HG02588 (cell line): ENCODE results near the gene ZNF576.
"Not testable (repeated sequence)": the region's sequence is repeated elsewhere in the genome, so short reads cannot be mapped to it uniquely, and the experiment has no call there.

Experiments
- ATAC-seq: cut with Tn5 transposase; IDR thresholded peaks from one replicate; pipeline ENCODE4 v1.9.1; 2021; ENCODE audit warnings: mild to moderate bottlenecking, moderate library complexity; ENCODE audit not compliant: unreplicated experiment

ZNF576 gene

GRCh38 chr19:43644181-43644580 is 47.8 kb downstream of the ZNF576 start:
- no peak for ATAC-seq

GRCh38 chr19:43648633-43649032 is 52.2 kb downstream of the ZNF576 start:
- ATAC-seq: no peak

DNA sequence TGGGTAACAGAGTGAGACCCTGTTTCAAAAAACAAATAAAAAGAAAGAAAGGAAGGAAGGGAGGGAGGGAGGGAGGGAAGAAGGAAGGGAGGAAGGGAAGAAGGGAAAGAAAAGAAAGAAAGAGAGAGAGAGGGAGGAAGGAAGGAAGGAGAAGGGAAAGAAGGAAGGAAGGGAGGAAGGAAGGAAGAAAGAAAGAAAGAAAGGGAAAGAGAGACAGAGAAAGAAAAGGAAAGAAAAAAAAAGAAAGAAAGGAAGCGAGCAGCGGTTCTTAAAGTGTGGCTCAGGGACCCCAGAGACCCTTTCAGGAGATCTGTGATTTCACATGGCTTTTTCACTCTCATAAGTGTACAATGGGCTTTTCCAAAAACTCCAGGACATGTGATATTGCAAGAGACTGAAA is 53.1 kb downstream of the ZNF576 start:
- no peak for ATAC-seq

DNA sequence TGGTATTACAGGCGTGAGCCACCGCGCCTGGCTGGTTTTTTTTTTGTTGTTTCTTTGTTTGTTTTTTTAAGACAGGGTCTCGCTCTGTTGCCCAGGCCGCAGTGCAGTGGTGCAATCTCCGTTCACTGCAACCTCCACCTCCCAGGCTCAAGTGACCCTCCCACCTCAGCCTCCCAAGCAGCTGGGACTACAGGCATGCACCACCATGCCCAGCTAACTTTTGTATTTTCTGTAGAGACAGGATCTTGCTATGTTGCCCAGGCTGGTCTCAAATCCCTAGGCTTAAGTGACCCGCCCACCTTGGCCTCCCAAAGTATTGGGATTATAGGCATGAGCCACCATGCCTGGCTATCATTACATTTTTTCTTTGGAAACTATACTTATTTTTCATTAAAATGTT is 53.9 kb downstream of the ZNF576 start:
- not testable (repeated sequence) for ATAC-seq
